ENCODE results near the gene MEIS2. TPM values are rescaled to one million over a fixed set of nuclear protein-coding genes. Genes with fewer than 3 reads are reported as not detected.

The MEIS2 gene
- total RNA-seq, 4 donors from 2014 or later = 28.3 to 87.5 (median 42.2) TPM

- peak; percentile 53 for ATAC-seq (ENCODE audit: low FRiP score)
- TF ChIP-seq, protein P1, sequence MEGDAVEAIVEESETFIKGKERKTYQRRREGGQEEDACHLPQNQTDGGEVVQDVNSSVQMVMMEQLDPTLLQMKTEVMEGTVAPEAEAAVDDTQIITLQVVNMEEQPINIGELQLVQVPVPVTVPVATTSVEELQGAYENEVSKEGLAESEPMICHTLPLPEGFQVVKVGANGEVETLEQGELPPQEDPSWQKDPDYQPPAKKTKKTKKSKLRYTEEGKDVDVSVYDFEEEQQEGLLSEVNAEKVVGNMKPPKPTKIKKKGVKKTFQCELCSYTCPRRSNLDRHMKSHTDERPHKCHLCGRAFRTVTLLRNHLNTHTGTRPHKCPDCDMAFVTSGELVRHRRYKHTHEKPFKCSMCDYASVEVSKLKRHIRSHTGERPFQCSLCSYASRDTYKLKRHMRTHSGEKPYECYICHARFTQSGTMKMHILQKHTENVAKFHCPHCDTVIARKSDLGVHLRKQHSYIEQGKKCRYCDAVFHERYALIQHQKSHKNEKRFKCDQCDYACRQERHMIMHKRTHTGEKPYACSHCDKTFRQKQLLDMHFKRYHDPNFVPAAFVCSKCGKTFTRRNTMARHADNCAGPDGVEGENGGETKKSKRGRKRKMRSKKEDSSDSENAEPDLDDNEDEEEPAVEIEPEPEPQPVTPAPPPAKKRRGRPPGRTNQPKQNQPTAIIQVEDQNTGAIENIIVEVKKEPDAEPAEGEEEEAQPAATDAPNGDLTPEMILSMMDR (IDR thresholded peaks at IDR 0.05) = peak in 1 of 3 donors; percentile 71
- peak; percentile 91 for DNase-seq (ENCODE audit: low spot score)
Measured at GRCh38 chr15:36883713-36884517, 216.4 kb downstream of the MEIS2 start.

DNA sequence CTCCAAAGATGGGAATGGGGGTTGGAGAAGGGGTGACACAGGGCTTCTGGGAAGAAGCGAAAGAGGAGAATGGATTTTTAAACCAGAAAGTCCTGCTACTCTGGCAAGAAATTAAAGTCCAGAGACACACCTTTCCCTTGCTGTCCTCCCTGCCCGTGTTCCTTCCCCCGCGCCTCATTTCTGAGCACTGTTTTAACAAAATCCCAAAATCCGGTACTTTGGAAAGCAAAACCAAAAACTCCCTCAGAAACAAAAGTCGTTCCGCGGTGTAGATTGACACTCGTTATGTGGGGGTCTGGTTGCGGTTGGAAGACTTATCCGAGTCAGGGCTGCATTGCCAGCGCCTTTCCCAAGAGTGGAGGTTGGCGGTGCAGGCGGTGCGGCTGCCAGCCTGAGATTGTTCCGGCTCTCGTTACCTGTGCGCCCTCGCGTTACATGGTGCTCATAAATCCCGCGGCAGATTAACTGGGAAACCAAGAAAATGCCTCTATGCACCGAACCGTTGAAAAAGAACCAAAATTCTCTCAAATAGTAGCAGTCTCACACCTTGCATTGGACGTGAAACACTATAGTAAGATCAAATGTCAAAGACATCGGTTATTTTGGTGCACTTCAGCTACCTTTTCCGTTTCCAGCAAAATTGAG, 217.7 kb downstream of the MEIS2 start:
- ATAC-seq (ENCODE audit: low FRiP score) (peak; percentile 50), DNase-seq (ENCODE audit: low spot score) (no peak)
- TF ChIP-seq, protein P1 (IDR thresholded peaks at IDR 0.05) = no peak

DNA sequence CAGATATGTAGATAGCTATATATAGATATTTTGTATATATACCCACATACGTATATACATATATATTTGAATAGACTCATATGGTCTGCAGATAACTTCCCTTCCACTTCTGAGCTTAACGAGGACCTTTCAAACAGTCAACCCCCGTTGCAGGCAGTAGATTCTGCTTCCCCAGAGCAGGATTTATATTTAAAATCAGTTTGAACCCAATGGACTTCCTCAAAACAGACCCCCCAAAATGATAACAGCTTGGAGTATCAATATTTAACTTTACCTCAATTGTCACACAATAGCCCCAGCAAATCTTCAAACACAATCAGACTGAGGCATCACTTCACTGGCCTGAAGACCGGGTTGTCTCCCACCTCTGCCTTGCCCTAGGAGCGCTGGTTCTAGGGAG, 218.3 kb downstream of the MEIS2 start:
- TF ChIP-seq, protein P1 (IDR thresholded peaks at IDR 0.05) = no peak
- no peak for DNase-seq (ENCODE audit: low spot score)
- ATAC-seq (ENCODE audit: low FRiP score) = no peak

GRCh38 chr15:36881516-36881915, 218.8 kb downstream of the MEIS2 start:
- ATAC-seq (ENCODE audit: low FRiP score) (no peak), DNase-seq (ENCODE audit: low spot score) (no peak)
- TF ChIP-seq, protein P1 (IDR thresholded peaks at IDR 0.05) = no peak

GRCh38 chr15:36880913-36881460, 219.4 kb downstream of the MEIS2 start:
- DNase-seq (ENCODE audit: low spot score) (no peak), ATAC-seq (ENCODE audit: low FRiP score) (no peak)
- TF ChIP-seq, protein P1 (IDR thresholded peaks at IDR 0.05) = no peak

DNA sequence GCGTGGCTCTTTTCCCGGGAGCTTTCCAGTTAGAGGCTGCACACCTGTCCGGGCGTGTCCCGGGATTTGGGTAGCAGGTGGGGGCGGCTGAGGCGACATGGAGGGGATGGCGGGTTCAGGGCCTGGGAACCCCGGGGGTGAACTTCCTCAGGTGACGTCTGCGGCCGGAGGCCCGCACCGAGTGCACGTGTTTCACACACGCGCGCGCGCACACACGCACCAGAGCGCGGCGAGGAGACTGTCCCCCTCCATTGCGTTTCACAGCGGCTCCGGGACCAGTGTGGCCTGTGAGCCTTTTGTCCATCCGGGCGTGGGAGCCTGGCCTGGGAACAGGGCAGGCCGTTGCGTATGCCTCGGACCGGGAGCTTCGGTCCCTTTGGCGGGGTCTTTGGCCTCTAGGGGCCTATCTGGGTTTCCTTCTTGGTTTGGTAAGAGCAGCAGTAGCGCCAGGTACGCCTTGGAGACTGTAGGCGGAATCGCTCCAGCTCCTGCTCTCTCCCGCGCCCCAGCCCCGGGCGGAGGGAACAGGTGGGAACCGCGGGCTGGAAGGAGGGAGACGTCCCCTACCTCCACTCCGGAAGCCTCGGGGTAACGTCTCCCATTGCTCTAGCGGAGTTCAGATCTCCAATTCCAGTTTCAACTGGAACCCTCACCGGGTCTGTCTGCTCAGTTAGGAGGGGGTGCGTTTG, 220.0 kb downstream of the MEIS2 start:
- TF ChIP-seq, protein P1 (IDR thresholded peaks at IDR 0.05) = no peak
- ATAC-seq (ENCODE audit: low FRiP score) (no peak), DNase-seq (ENCODE audit: low spot score) (no peak)
